HG03159 (cell line): ENCODE results near the gene IQCF2.
"Not testable (repeated sequence)": the region's sequence is repeated elsewhere in the genome, so short reads cannot be mapped to it uniquely, and the experiment has no call there.

Experiments
- ATAC-seq: cut with Tn5 transposase; IDR thresholded peaks from one replicate; pipeline ENCODE4 v1.9.1; 2021; ENCODE audit warnings: mild to moderate bottlenecking, moderate library complexity; ENCODE audit not compliant: unreplicated experiment

Gene IQCF2

GRCh38 chr3:51860703-51861665 lies at the start of gene IQCF2:
Gene IQCF2 (plus strand): TSS chr3:51861615. CDS start chr3:51861667, 52 bp downstream.
- ATAC-seq: no peak

- no peak for ATAC-seq
These were observed 47.9 kb upstream of the IQCF2 start for GRCh38 chr3:51813539-51813938.

GRCh38 chr3:51814034-51814433 lies 47.4 kb upstream of the IQCF2 start:
- ATAC-seq: no peak

- no peak for ATAC-seq
These were observed 45.8 kb upstream of the IQCF2 start for GRCh38 chr3:51815614-51816013.

- ATAC-seq: no peak
These were observed 44.7 kb upstream of the IQCF2 start for GRCh38 chr3:51816723-51817122.

GRCh38 chr3:51817375-51817774 lies 44.0 kb upstream of the IQCF2 start:
- no peak for ATAC-seq

- no peak for ATAC-seq
These were observed 42.3 kb upstream of the IQCF2 start for GRCh38 chr3:51819151-51819550.

- no peak for ATAC-seq
These were observed 41.6 kb upstream of the IQCF2 start for GRCh38 chr3:51819709-51820406.

GRCh38 chr3:51828297-51828696 lies 33.1 kb upstream of the IQCF2 start:
- ATAC-seq: no peak

- no peak for ATAC-seq
These were observed 31.1 kb upstream of the IQCF2 start for GRCh38 chr3:51830345-51830744.

- no peak for ATAC-seq
These were observed 30.5 kb upstream of the IQCF2 start for GRCh38 chr3:51830836-51831385.

- ATAC-seq: no peak
These were observed 24.8 kb upstream of the IQCF2 start for GRCh38 chr3:51836606-51837005.

GRCh38 chr3:51845129-51845528 lies 16.3 kb upstream of the IQCF2 start:
- ATAC-seq: no peak

- ATAC-seq: not testable (repeated sequence)
These were observed 6.0 kb upstream of the IQCF2 start for GRCh38 chr3:51855411-51855810.

- no peak for ATAC-seq
These were observed 1.5 kb downstream of the IQCF2 start for GRCh38 chr3:51862886-51863285.

- not testable (repeated sequence) for ATAC-seq
These were observed 7.5 kb downstream of the IQCF2 start for GRCh38 chr3:51868896-51869295.

- no peak for ATAC-seq
These were observed 7.9 kb downstream of the IQCF2 start for GRCh38 chr3:51869304-51869703.

GRCh38 chr3:51873253-51873766 lies 11.9 kb downstream of the IQCF2 start:
- no peak for ATAC-seq

GRCh38 chr3:51873876-51874275 lies 12.5 kb downstream of the IQCF2 start:
- no peak for ATAC-seq

- no peak for ATAC-seq
These were observed 13.0 kb downstream of the IQCF2 start for GRCh38 chr3:51874411-51874810.

GRCh38 chr3:51874889-51875288 lies 13.5 kb downstream of the IQCF2 start:
- ATAC-seq: no peak
